OCI-LY3 (cell line): ENCODE results near the gene NEB.

Experiments used
- H2AFZ ChIP-seq: fragments of 200-600, 300-600 bp; shearing (Covaris generic); 2 replicates; pipeline ENCODE4 v1.6.0; 2014; ENCODE audit warnings: antibody characterized with exemption, low read depth, low read length
- H3K27ac ChIP-seq: fragments of 200-600, 300-600 bp; sonication (generic); 2 replicates; pipeline ENCODE4 v1.5.1; 2014; ENCODE audit warnings: mild to moderate bottlenecking, low read length, moderate library complexity, mixed read lengths
- H3K27me3 ChIP-seq: fragments of 200-600, 300-600 bp; sonication (generic); 2 replicates; pipeline ENCODE4 v1.6.1; 2014; ENCODE audit warnings: low read depth, low read length, mixed read lengths
- H3K36me3 ChIP-seq: fragments of 200-600, 300-600 bp; sonication (generic); replicated peaks from 2 replicates; pipeline ENCODE3; 2014; ENCODE audit warnings: low read depth, low read length, mixed read lengths
- H3K4me1 ChIP-seq: fragments of 300-600, 200-600 bp; sonication (generic); 2 replicates; pipeline ENCODE4 v1.6.1; 2014; ENCODE audit warnings: low read length, mixed read lengths
- H3K4me2 ChIP-seq: fragments of 200-600, 300-600 bp; sonication (generic); 2 replicates; pipeline ENCODE4 v1.6.1; 2014; ENCODE audit warnings: low read length, mixed read lengths
- H3K4me3 ChIP-seq: fragments of 300-600, 200-600 bp; sonication (generic); 2 replicates; pipeline ENCODE4 v1.5.1; 2014; ENCODE audit warnings: antibody characterized with exemption, mild to moderate bottlenecking, low read length, moderate library complexity
- H3K79me2 ChIP-seq: fragments of 300-600, 200-600 bp; shearing (Covaris generic); 2 replicates; pipeline ENCODE4 v1.6.1; 2014; ENCODE audit warnings: mild to moderate bottlenecking, low read length, mixed read lengths
- H3K9ac ChIP-seq: fragments of 300-600, 200-600 bp; shearing (Covaris generic); 2 replicates; pipeline ENCODE4 v1.6.0; 2014; ENCODE audit warnings: mild to moderate bottlenecking, low read length, moderate library complexity
- H3K9me3 ChIP-seq: fragments of 200-600, 300-600 bp; shearing (Covaris generic); 2 replicates; pipeline ENCODE4 v1.6.1; 2014; ENCODE audit warnings: low read length, mixed read lengths; ENCODE audit not compliant: insufficient read depth
- H4K20me1 ChIP-seq: fragments of 200-600, 300-600 bp; sonication (generic); 2 replicates; pipeline ENCODE4 v1.6.1; 2016; ENCODE audit warnings: low read length, mixed read lengths; ENCODE audit not compliant: insufficient read depth
- EZH2phosphoT487 ChIP-seq: fragments of 200-600 bp; shearing (Covaris generic); IDR thresholded peaks from 2 replicates; pipeline ENCODE4 v1.6.1; 2018; ENCODE audit warnings: antibody characterized with exemption, mixed run types, low read depth
- TF ChIP-seq, protein P1 (sequence below): fragments of 200-600, 300-600 bp; sonication (generic); IDR thresholded peaks from 2 replicates; pipeline ENCODE4 v1.5.1; 2014; ENCODE audit warnings: antibody characterized with exemption, low read length, low read depth

The NEB gene

DNA sequence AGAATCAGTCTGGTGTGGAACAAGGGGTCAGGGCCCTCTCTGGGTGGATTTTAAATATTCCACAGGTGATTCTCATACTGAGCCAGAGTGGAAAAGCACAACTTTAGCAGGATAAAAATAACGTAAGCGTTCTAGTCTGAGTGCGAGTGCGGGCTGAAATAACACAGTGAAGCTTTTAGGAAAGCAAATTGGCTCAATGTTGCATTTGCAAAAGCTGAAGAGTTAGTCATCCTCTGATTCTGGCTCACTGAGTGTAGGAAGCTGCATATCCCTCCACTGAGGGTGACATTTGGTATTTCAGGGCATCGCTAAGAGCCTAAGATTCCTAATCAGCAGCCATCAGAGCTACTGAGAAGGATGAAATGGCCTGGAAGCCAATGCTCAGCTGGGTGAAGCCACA is 189.8 kb downstream of the NEB start:
- H3K4me1 ChIP-seq, result no peaks in the 10 kb centered on the region
- no peaks in the 10 kb centered on the region for H3K79me2 ChIP-seq
- no peaks in the 10 kb centered on the region for H3K9me3 ChIP-seq
- H3K4me3 ChIP-seq, result no peak overlapping the region
- H3K27me3 ChIP-seq, result no peaks in the 10 kb centered on the region
- H3K36me3 ChIP-seq, result no peaks in the 10 kb centered on the region
- no peak overlapping the region for H2AFZ ChIP-seq
- H3K9ac ChIP-seq, result no peak overlapping the region
- TF ChIP-seq, protein P1, sequence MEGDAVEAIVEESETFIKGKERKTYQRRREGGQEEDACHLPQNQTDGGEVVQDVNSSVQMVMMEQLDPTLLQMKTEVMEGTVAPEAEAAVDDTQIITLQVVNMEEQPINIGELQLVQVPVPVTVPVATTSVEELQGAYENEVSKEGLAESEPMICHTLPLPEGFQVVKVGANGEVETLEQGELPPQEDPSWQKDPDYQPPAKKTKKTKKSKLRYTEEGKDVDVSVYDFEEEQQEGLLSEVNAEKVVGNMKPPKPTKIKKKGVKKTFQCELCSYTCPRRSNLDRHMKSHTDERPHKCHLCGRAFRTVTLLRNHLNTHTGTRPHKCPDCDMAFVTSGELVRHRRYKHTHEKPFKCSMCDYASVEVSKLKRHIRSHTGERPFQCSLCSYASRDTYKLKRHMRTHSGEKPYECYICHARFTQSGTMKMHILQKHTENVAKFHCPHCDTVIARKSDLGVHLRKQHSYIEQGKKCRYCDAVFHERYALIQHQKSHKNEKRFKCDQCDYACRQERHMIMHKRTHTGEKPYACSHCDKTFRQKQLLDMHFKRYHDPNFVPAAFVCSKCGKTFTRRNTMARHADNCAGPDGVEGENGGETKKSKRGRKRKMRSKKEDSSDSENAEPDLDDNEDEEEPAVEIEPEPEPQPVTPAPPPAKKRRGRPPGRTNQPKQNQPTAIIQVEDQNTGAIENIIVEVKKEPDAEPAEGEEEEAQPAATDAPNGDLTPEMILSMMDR, result no peak
- no peak for TF ChIP-seq EZH2phosphoT487
- no peaks in the 10 kb centered on the region for H4K20me1 ChIP-seq
- no peak overlapping the region for H3K27ac ChIP-seq
- H3K4me2 ChIP-seq, result no peak overlapping the region

DNA sequence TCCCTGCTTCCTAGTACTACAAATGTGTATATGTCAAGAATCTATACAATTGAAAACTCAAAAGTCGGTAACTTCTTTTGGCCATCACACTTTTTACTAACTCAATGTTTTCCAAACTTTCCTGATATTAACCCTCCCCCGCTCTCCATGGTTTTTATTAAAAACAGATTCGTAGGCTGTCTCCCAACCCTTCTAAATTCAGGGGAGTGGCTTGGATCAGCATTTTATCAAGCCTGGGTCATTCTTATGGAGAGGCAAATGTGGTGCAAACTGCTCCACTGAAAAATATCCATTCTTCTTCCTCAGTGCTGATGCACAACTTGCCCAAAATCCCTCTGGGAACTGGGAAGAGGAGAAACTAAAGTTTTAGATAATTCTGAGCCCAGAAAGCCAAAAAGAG is 190.4 kb downstream of the NEB start:
- Histone ChIP-seq H3K4me3 (no peak overlapping the region), H3K9me3 (no peaks in the 10 kb centered on the region), H3K27ac (no peak overlapping the region), H3K27me3 (no peaks in the 10 kb centered on the region), H4K20me1 (no peaks in the 10 kb centered on the region), H2AFZ (no peak overlapping the region), H3K79me2 (no peaks in the 10 kb centered on the region), H3K36me3 (no peaks in the 10 kb centered on the region), H3K4me2 (no peak overlapping the region), H3K9ac (no peak overlapping the region), H3K4me1 (no peaks in the 10 kb centered on the region)
- TF ChIP-seq, protein P1, result no peak
- TF ChIP-seq EZH2phosphoT487, result no peak

DNA sequence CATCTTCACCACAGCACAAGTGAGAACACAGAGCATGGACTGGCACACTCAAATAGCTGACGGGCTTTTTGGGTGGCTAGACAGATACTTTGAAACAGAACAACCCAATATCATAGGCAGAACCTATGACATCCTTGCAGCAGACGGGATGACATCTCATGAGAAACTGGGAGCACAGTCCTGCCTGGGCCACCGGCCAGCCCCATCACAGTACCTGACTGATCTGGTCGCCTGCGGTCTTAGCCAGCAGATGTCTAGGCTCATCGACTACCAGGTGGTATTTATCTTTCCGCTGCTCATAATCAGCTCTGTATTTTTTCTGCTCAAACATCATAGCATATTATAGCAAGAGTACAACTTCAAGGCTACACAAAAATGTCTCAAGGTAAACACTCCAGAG is 200.3 kb downstream of the NEB start:
- H3K9me3 ChIP-seq, result no peaks in the 10 kb centered on the region
- no peaks in the 10 kb centered on the region for H4K20me1 ChIP-seq
- H3K9ac ChIP-seq, result no peak overlapping the region
- TF ChIP-seq EZH2phosphoT487, result no peak
- TF ChIP-seq, protein P1, result no peak
- H3K27ac ChIP-seq, result no peak overlapping the region
- H3K4me3 ChIP-seq, result no peak overlapping the region
- H3K27me3 ChIP-seq, result no peaks in the 10 kb centered on the region
- H3K79me2 ChIP-seq, result no peaks in the 10 kb centered on the region
- no peaks in the 10 kb centered on the region for H3K4me1 ChIP-seq
- H2AFZ ChIP-seq, result no peak overlapping the region
- no peak overlapping the region for H3K4me2 ChIP-seq
- no peaks in the 10 kb centered on the region for H3K36me3 ChIP-seq

GRCh38 chr2:151533127-151533526 is 201.1 kb downstream of the NEB start:
- TF ChIP-seq, protein P1, result no peak
- no peak for TF ChIP-seq EZH2phosphoT487

More at GRCh38 chr2:151533127-151533526, 201.1 kb downstream of the NEB start:
- no peak overlapping the region for H3K4me3 ChIP-seq
- no peak overlapping the region for H3K9ac ChIP-seq
- H3K36me3 ChIP-seq, result no peaks in the 10 kb centered on the region
- H2AFZ ChIP-seq, result no peak overlapping the region
- H3K4me1 ChIP-seq, result no peaks in the 10 kb centered on the region
- no peaks in the 10 kb centered on the region for H4K20me1 ChIP-seq
- H3K4me2 ChIP-seq, result no peak overlapping the region
- H3K27ac ChIP-seq, result no peak overlapping the region
- no peaks in the 10 kb centered on the region for H3K9me3 ChIP-seq
- no peaks in the 10 kb centered on the region for H3K27me3 ChIP-seq
- H3K79me2 ChIP-seq, result no peaks in the 10 kb centered on the region
